Glomerular visceral epithelial cell (primary cell): ENCODE data around the gene SERINC3.
"Not testable (repeated sequence)": the region's sequence is repeated elsewhere in the genome, so short reads cannot be mapped to it uniquely, and the experiment has no call there.

ENCODE experiments used
- DNase-seq: peaks from one replicate; pipeline ENCODE4 v3.0.0-alpha.2; 2016; ENCODE audit errors: extremely low spot score

SERINC3 gene

GRCh38 chr20:44494266-44494665 is 27.6 kb downstream of the SERINC3 start:
- peak; percentile 11 for DNase-seq

- DNase-seq: no peak
These were observed 30.1 kb downstream of the SERINC3 start for GRCh38 chr20:44491635-44492395.

- DNase-seq: no peak
These were observed 31.9 kb downstream of the SERINC3 start for GRCh38 chr20:44489931-44490330.

GRCh38 chr20:44489223-44489622 is 32.6 kb downstream of the SERINC3 start:
- DNase-seq: no peak

GRCh38 chr20:44488551-44488950 is 33.3 kb downstream of the SERINC3 start:
- DNase-seq: no peak

GRCh38 chr20:44485830-44486198 is 36.1 kb downstream of the SERINC3 start:
- DNase-seq: no peak

GRCh38 chr20:44485078-44485829 is 36.6 kb downstream of the SERINC3 start:
- no peak for DNase-seq

GRCh38 chr20:44483112-44483511 is 38.8 kb downstream of the SERINC3 start:
- no peak for DNase-seq

GRCh38 chr20:44481719-44482416 is 40.0 kb downstream of the SERINC3 start:
- no peak for DNase-seq

GRCh38 chr20:44480097-44480496 is 41.8 kb downstream of the SERINC3 start:
- DNase-seq: no peak

- DNase-seq: no peak
These were observed 42.2 kb downstream of the SERINC3 start for GRCh38 chr20:44479643-44480042.

- DNase-seq: no peak
These were observed 43.7 kb downstream of the SERINC3 start for GRCh38 chr20:44478206-44478605.

- no peak for DNase-seq
These were observed 44.7 kb downstream of the SERINC3 start for GRCh38 chr20:44477151-44477550.

GRCh38 chr20:44475694-44476560 is 45.9 kb downstream of the SERINC3 start, which contains the start of gene TTPAL:
TTPAL (plus strand) TSS chr20:44475874; CDS start chr20:44480000, 4,126 bp downstream.
- DNase-seq: peak; percentile 89

GRCh38 chr20:44475372-44475693 is 46.5 kb downstream of the SERINC3 start:
- no peak for DNase-seq

GRCh38 chr20:44472283-44472682 is 49.6 kb downstream of the SERINC3 start:
- DNase-seq: not testable (repeated sequence)

GRCh38 chr20:44471481-44471882 is 50.4 kb downstream of the SERINC3 start:
- DNase-seq: peak; percentile 18

GRCh38 chr20:44470327-44470726 is 51.5 kb downstream of the SERINC3 start:
- DNase-seq: no peak

- no peak for DNase-seq
These were observed 53.7 kb downstream of the SERINC3 start for GRCh38 chr20:44468044-44468782.

GRCh38 chr20:44467289-44467883 is 54.5 kb downstream of the SERINC3 start:
- no peak for DNase-seq
